Osteoblast (primary cell): ENCODE results near the gene ABHD12B. TPM values are rescaled to one million over a fixed set of nuclear protein-coding genes. Genes with fewer than 3 reads are reported as not detected.

ENCODE experiments used
- DNase-seq: peaks from one replicate; pipeline ENCODE4 v3.0.0; 2011; ENCODE audit warnings: low spot score, mixed read lengths; ENCODE audit not compliant: insufficient read length; ENCODE audit errors: missing footprints
- H2AFZ ChIP-seq: 2 replicates; pipeline ENCODE4 v1.6.0; 2011; ENCODE audit warnings: mild to moderate bottlenecking, low read length
- H3K27ac ChIP-seq: 2 replicates; pipeline ENCODE4 v1.5.1; 2011; ENCODE audit warnings: mild to moderate bottlenecking, low read depth, low read length, moderate library complexity
- H3K27me3 ChIP-seq: 2 replicates; pipeline ENCODE4 v1.6.0; 2012; ENCODE audit warnings: mild to moderate bottlenecking, control low read depth, inconsistent platforms, low read length, moderate library complexity; ENCODE audit not compliant: insufficient read depth
- H3K36me3 ChIP-seq: 2 replicates; pipeline ENCODE4 v1.5.1; 2011; ENCODE audit warnings: mild to moderate bottlenecking, low read length, control low read depth, moderate library complexity; ENCODE audit not compliant: insufficient read depth
- H3K4me1 ChIP-seq: 2 replicates; pipeline ENCODE4 v1.5.1; 2011; ENCODE audit warnings: mild to moderate bottlenecking, low read length, control low read depth, moderate library complexity; ENCODE audit not compliant: insufficient read depth
- H3K4me2 ChIP-seq: 2 replicates; pipeline ENCODE4 v1.6.0; 2011; ENCODE audit warnings: mild to moderate bottlenecking, low read length; ENCODE audit not compliant: insufficient read depth
- H3K4me3 ChIP-seq: fragments of 200-600 bp; sonication (generic); 3 replicates; pipeline ENCODE4 v1.5.1; 2012; ENCODE audit warnings: mild to moderate bottlenecking, low read length, inconsistent platforms; ENCODE audit not compliant: insufficient read depth
- H3K79me2 ChIP-seq: 2 replicates; pipeline ENCODE4 v1.6.0; 2012; ENCODE audit warnings: mild to moderate bottlenecking, low read length, control low read depth, inconsistent platforms; ENCODE audit not compliant: insufficient read depth
- H3K9me3 ChIP-seq: 2 replicates; pipeline ENCODE4 v1.5.1; 2011; ENCODE audit warnings: low read depth, low read length, control low read depth
- H4K20me1 ChIP-seq: 2 replicates; pipeline ENCODE4 v1.6.0; 2012; ENCODE audit warnings: mild to moderate bottlenecking, low read length, control low read depth; ENCODE audit not compliant: insufficient read depth
- CTCF ChIP-seq: IDR thresholded peaks from 2 replicates; pipeline ENCODE4 v1.5.1; 2011; ENCODE audit warnings: mild to moderate bottlenecking, low read depth, low read length, moderate library complexity; ENCODE audit errors: extremely low read depth
- total RNA-seq: library from RNA; depleted of rRNA; stranded (reverse); fragments of >200 nt; gene quantifications from 2 replicates; pipeline ENCODE4 v1.2.3, GENCODE V29; 2012

Gene ABHD12B
- total RNA-seq, 1 donor = not detected

DNA sequence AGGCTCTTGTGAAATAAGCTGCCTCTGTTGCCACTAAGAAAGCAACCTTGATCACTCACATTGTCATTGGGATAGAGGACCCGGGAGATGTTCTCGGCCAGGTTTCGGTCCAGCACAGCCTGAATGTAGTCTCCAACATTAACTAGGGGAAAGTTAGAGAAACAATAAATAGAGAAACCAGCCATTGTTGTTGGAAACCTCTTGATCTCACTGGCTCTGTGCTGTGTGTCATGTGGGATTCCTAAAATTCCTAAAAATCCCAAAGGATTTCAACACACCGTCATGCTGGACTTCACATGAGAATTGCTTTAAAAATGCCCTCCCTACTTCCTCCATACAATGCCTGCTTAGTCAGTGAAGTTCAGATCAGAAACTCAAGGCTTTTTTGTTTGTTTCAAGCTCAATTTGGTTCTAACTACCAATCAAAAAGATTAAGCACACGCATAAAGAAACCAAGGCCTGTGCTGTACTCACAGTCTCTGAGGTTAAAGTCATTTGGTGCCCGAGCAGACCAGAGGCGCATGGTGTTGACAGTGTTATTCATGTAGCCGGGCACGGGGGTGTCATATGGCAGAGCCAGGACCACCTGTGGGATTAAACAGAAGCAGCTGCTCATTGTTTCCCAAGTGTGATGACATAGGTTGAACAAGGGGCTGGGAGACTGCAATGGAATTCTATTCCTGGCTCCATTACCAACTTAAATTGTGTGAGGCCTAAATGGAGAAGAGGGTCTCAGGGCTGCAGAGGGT is 48.8 kb downstream of the ABHD12B start:
- no peaks in the 10 kb centered on the region for H4K20me1 ChIP-seq
- H3K9me3 ChIP-seq = no peaks in the 10 kb centered on the region
- peak overlapping the region; percentile 88 for H3K27ac ChIP-seq
- peak; percentile 87 for DNase-seq
- H3K4me1 ChIP-seq = peaks cover 15% of the 10 kb centered on the region
- peak overlapping the region; percentile 59 for H2AFZ ChIP-seq
- H3K79me2 ChIP-seq = no peaks in the 10 kb centered on the region
- peak overlapping the region; percentile 13 for H3K4me2 ChIP-seq
- H3K36me3 ChIP-seq = peaks cover 80% of the 10 kb centered on the region
- TF ChIP-seq CTCF = no peak
- H3K4me3 ChIP-seq = no peak overlapping the region
- no peaks in the 10 kb centered on the region for H3K27me3 ChIP-seq

GRCh38 chr14:50922803-50923202 is 51.0 kb downstream of the ABHD12B start:
- H3K4me3 ChIP-seq = no peak overlapping the region
- H3K27me3 ChIP-seq = no peaks in the 10 kb centered on the region
- no peak for DNase-seq
- no peaks in the 10 kb centered on the region for H3K9me3 ChIP-seq
- peaks cover 21% of the 10 kb centered on the region for H3K4me1 ChIP-seq
- H2AFZ ChIP-seq = no peak overlapping the region
- no peak for TF ChIP-seq CTCF
- no peak overlapping the region for H3K4me2 ChIP-seq
- H4K20me1 ChIP-seq = no peaks in the 10 kb centered on the region
- H3K36me3 ChIP-seq = peaks cover 64% of the 10 kb centered on the region
- no peaks in the 10 kb centered on the region for H3K79me2 ChIP-seq
- H3K27ac ChIP-seq = no peak overlapping the region

DNA sequence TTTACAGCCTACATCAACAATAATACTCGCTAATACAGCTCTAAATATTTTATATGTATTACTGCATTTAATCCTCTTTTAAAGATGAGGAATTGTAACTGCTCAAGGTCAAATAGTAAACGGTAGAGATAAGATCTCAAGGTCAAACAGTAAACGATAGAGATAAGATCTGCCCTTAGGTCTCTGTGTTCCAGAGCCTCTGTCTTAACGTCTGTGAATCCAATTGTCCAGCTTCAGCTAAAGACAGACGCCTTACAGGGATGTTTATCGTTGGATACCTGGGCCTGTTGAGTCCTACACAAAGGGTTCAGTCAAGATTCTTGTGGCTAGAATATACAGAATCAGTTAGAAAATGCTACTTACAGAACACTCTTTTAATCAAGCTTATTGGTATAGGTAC is 52.4 kb downstream of the ABHD12B start:
- Histone ChIP-seq H3K4me2 (no peak overlapping the region), H3K27me3 (no peaks in the 10 kb centered on the region), H2AFZ (no peak overlapping the region), H3K4me1 (peaks cover 35% of the 10 kb centered on the region), H3K4me3 (no peak overlapping the region), H4K20me1 (no peaks in the 10 kb centered on the region), H3K79me2 (no peaks in the 10 kb centered on the region), H3K9me3 (no peaks in the 10 kb centered on the region), H3K36me3 (peaks cover 53% of the 10 kb centered on the region), H3K27ac (no peak overlapping the region)
- TF ChIP-seq CTCF = no peak
- DNase-seq = no peak

DNA sequence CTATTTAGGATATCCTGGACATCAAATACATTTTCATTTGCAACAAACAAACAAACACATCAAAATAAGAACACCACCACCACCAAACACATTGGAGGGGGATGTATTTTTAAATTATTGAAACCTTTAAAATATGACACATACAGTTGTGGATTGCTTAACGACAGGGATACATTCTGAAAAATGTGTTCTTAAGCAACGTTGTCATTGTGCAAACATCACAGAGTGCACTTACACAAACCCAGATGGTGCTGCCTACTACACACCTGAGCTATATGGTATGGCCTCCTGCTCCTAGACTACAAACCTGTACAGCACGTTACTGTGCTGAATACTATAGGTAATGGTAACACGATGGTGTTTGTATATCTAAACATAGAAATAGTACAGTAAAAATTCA is 53.0 kb downstream of the ABHD12B start:
- Histone ChIP-seq H3K79me2 (no peaks in the 10 kb centered on the region), H3K36me3 (peaks cover 52% of the 10 kb centered on the region), H3K4me1 (peaks cover 33% of the 10 kb centered on the region), H3K4me3 (no peak overlapping the region), H3K27me3 (no peaks in the 10 kb centered on the region), H3K4me2 (no peak overlapping the region), H4K20me1 (no peaks in the 10 kb centered on the region), H2AFZ (no peak overlapping the region), H3K27ac (no peak overlapping the region), H3K9me3 (no peaks in the 10 kb centered on the region)
- DNase-seq = no peak
- TF ChIP-seq CTCF = no peak
